ENCODE data around the gene ROMO1. TPM values are rescaled to one million over a fixed set of nuclear protein-coding genes. Genes with fewer than 3 reads are reported as not detected.
"Not testable (repeated sequence)": the region's sequence is repeated elsewhere in the genome, so short reads cannot be mapped to it uniquely, and the experiment has no call there.

ROMO1 gene
- total and polyA plus RNA-seq, 2 of the 8 experiments (the other 6 are each of a cell fraction or from before 2014, with no cell fraction given) = 164 to 702 TPM

DNA sequence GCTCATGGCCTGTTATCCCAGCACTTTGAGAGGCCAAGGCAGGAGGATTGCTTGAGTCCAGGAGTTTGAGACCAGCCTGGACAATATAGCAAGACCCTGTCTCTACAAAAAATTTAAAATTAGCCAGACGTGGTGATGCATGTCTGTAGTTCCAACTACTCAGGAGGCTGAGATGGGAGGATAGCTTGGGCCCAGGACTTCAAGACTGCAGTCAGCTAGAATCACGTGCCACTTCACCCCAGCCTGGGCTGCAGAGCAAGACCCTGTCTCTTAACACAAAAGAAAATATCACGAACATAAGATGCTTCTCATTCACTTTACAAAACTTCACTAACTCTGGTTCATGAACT lies 45.3 kb downstream of the ROMO1 start:
- H3K79me1 ChIP-seq (ENCODE audit: low read depth, low read length); FAIRE-seq; H3K18ac ChIP-seq (ENCODE audit: extremely low read depth, low read length); H3K27ac ChIP-seq (ENCODE audit: low read depth, low read length); H3K23ac ChIP-seq (ENCODE audit: insufficient read length); H4K5ac ChIP-seq (ENCODE audit: insufficient read length, low read depth, low read length); H3K14ac ChIP-seq (ENCODE audit: insufficient read length); H2BK15ac ChIP-seq (ENCODE audit: low read length); H2BK12ac ChIP-seq (ENCODE audit: low read depth, low read length); H3K4me3 ChIP-seq (ENCODE audit: extremely low read depth in 1 of 4, insufficient read depth in 2 of 4, low read depth in 3 of 4, low read length in 4 of 4); H2AK5ac ChIP-seq (ENCODE audit: low read depth, low read length); H3K4me1 ChIP-seq (replicated peaks in 1 of 4; ENCODE audit: control insufficient read depth in 3 of 4, insufficient read depth in 4 of 4, low read length in 3 of 4); H4K91ac ChIP-seq (replicated peaks; ENCODE audit: insufficient read length, low read length); H4K8ac ChIP-seq (ENCODE audit: extremely low read depth, insufficient read depth, low read length); H2BK20ac ChIP-seq (ENCODE audit: low read length); H2BK120ac ChIP-seq (replicated peaks; ENCODE audit: low read depth, low read length); H3K4me2 ChIP-seq (ENCODE audit: insufficient read depth in 1 of 2, low read depth in 2 of 2, low read length in 2 of 2); H3K23me2 ChIP-seq (ENCODE audit: low read depth, low read length); H3K56ac ChIP-seq (replicated peaks; ENCODE audit: insufficient read length, low read depth, low read length); H4K20me1 ChIP-seq (replicated peaks in 1 of 2; ENCODE audit: control insufficient read depth in 1 of 2, insufficient read depth in 2 of 2, low read length in 2 of 2); H3K9ac ChIP-seq (replicated peaks in 1 of 4; ENCODE audit: extremely low read depth in 1 of 4, low read depth in 3 of 4, low read length in 3 of 4); H3K27me3 ChIP-seq (replicated peaks in 1 of 4; ENCODE audit: control insufficient read depth in 3 of 4, extremely low read depth in 1 of 4, insufficient read depth in 3 of 4, low read length in 3 of 4); DNase-seq (ENCODE audit: low read depth in 1 of 2, low spot score in 2 of 2); H3K9me3 ChIP-seq (ENCODE audit: insufficient read depth in 2 of 2, low read depth in 1 of 2, low read length in 1 of 2); H3K4ac ChIP-seq (replicated peaks; ENCODE audit: insufficient read length, low read depth, low read length); H2BK5ac ChIP-seq (ENCODE audit: low read depth, low read length); H2AFZ ChIP-seq (ENCODE audit: low read length): not testable (repeated sequence)
- POLR2A ChIA-PET (ENCODE audit: partially characterized antibody) = interaction anchor here (0.6 to 45.3 kb wide), 8 partner anchors 11 to 654 kb away, joined by 3 to 2341 read pairs (median 64); partner anchors contain the start of genes NFS1, PHF20, ROMO1 and SCAND1
- Histone ChIP-seq H3K36me3 (ENCODE audit: control insufficient read depth in 2 of 4, insufficient read depth in 4 of 4, low read length in 3 of 4) (peaks cover 4 to 14% (median 11%) of the 10 kb centered on the region in 4 experiments; a peak in 7 of 8 replicates), H3K79me2 (ENCODE audit: control insufficient read depth in 1 of 2, insufficient read depth in 2 of 2, low read length in 2 of 2) (peaks cover 15 to 30% of the 10 kb centered on the region in 2 experiments)
- CTCF ChIA-PET (ENCODE audit: partially characterized antibody) = interaction anchor here (0.7 to 2.5 kb wide), 3 partner anchors 138 to 222 kb away, joined by 3 to 6 read pairs (median 4); partner anchors contain the start of gene SCAND1
- whole genome bisulfite sequencing, 2 experiments (ENCODE audit: extremely low coverage in 1 of 2, insufficient coverage in 1 of 2, insufficient read length in 1 of 2, insufficient replicate concordance in 2 of 2, low coverage in 1 of 2, low lambda C conversion rate in 2 of 2, missing lambda C conversion rate in 1 of 2) = 94% methylated on average over 3 of the region's 3 CpGs; no CpG with 5 or more reads in 1 of the 2 experiments

Other genes with a start within 250 kb of the ROMO1 start
- 33.1 and 33.7 TPM in 2 replicates for gene CEP250, start 243.8 kb upstream of the ROMO1 start, total RNA-seq (2021; fragmentation: NEBNext Ultra II Directional; extraction: Animal tissue kit (Norgen Biotek cat#: 25700))
- gene CEP250, start 243.8 kb upstream of the ROMO1 start, polyA plus RNA-seq (2011; rRNA removed) = 2.6 and 4.6 TPM in 2 replicates
- gene C20orf173, start 169.8 kb upstream of the ROMO1 start, total RNA-seq (2021; fragmentation: NEBNext Ultra II Directional; extraction: Animal tissue kit (Norgen Biotek cat#: 25700)) = not detected in 2 replicates
- not detected in 2 replicates for gene C20orf173, start 169.8 kb upstream of the ROMO1 start, polyA plus RNA-seq (2011; rRNA removed)
- 174 and 178 TPM in 2 replicates for gene ERGIC3, start 157.3 kb upstream of the ROMO1 start, total RNA-seq (2021; fragmentation: NEBNext Ultra II Directional; extraction: Animal tissue kit (Norgen Biotek cat#: 25700))
- 341 and 364 TPM in 2 replicates for gene ERGIC3, start 157.3 kb upstream of the ROMO1 start, polyA plus RNA-seq (2011; rRNA removed)
- 1.5 and 2.4 TPM in 2 replicates for gene SPAG4, start 83.6 kb upstream of the ROMO1 start, total RNA-seq (2021; fragmentation: NEBNext Ultra II Directional; extraction: Animal tissue kit (Norgen Biotek cat#: 25700))
- 6.0 and 8.9 TPM in 2 replicates for gene SPAG4, start 83.6 kb upstream of the ROMO1 start, polyA plus RNA-seq (2011; rRNA removed)
- 294 and 299 TPM in 2 replicates for gene CPNE1, start 34.5 kb upstream of the ROMO1 start, total RNA-seq (2021; fragmentation: NEBNext Ultra II Directional; extraction: Animal tissue kit (Norgen Biotek cat#: 25700))
- gene CPNE1, start 34.5 kb upstream of the ROMO1 start, polyA plus RNA-seq (2011; rRNA removed) = 346 and 534 TPM in 2 replicates
- gene RBM12, start 34.5 kb upstream of the ROMO1 start, total RNA-seq (2021; fragmentation: NEBNext Ultra II Directional; extraction: Animal tissue kit (Norgen Biotek cat#: 25700)) = 175 and 187 TPM in 2 replicates
- 207 and 214 TPM in 2 replicates for gene RBM12, start 34.5 kb upstream of the ROMO1 start, polyA plus RNA-seq (2011; rRNA removed)
- gene NFS1, start 53 bp upstream of the ROMO1 start, total RNA-seq (2021; fragmentation: NEBNext Ultra II Directional; extraction: Animal tissue kit (Norgen Biotek cat#: 25700)) = 25.1 and 26.1 TPM in 2 replicates
- 35.4 and 38.8 TPM in 2 replicates for gene NFS1, start 53 bp upstream of the ROMO1 start, polyA plus RNA-seq (2011; rRNA removed)
- 219 and 220 TPM in 2 replicates for gene RBM39, start 42.9 kb downstream of the ROMO1 start, total RNA-seq (2021; fragmentation: NEBNext Ultra II Directional; extraction: Animal tissue kit (Norgen Biotek cat#: 25700))
- 55.2 and 78.0 TPM in 2 replicates for gene RBM39, start 42.9 kb downstream of the ROMO1 start, polyA plus RNA-seq (2011; rRNA removed)
- 70.1 and 70.3 TPM in 2 replicates for gene PHF20, start 72.6 kb downstream of the ROMO1 start, total RNA-seq (2021; fragmentation: NEBNext Ultra II Directional; extraction: Animal tissue kit (Norgen Biotek cat#: 25700))
- gene PHF20, start 72.6 kb downstream of the ROMO1 start, polyA plus RNA-seq (2011; rRNA removed) = 25.6 and 39.9 TPM in 2 replicates